Glutamatergic neuron (in vitro differentiated cells): ENCODE data around the gene RBM33. TPM values are rescaled to one million over a fixed set of nuclear protein-coding genes. Genes with fewer than 3 reads are reported as not detected.

Experiments
- DNase-seq: peaks from one replicate; pipeline ENCODE4 v3.0.0; 2022
- H3K27ac Mint-ChIP-seq: one replicate; pipeline ENCODE4 v1.8.0; 2020; ENCODE audit warnings: mild to moderate bottlenecking, mixed read lengths, inconsistent platforms; ENCODE audit not compliant: unreplicated experiment
- H3K27me3 Mint-ChIP-seq: one replicate; pipeline ENCODE4 v1.8.0; 2020; ENCODE audit warnings: mild to moderate bottlenecking, moderate library complexity, mixed read lengths, inconsistent platforms; ENCODE audit not compliant: unreplicated experiment
- H3K36me3 Mint-ChIP-seq: one replicate; pipeline ENCODE4 v1.8.0; 2020; ENCODE audit warnings: mild to moderate bottlenecking, mixed read lengths, inconsistent platforms; ENCODE audit not compliant: unreplicated experiment
- H3K4me1 Mint-ChIP-seq: one replicate; pipeline ENCODE4 v1.8.0; 2020; ENCODE audit warnings: mild to moderate bottlenecking, low read depth, mixed read lengths, inconsistent platforms; ENCODE audit not compliant: unreplicated experiment
- H3K4me3 Mint-ChIP-seq: one replicate; pipeline ENCODE4 v1.8.0; 2020; ENCODE audit warnings: mild to moderate bottlenecking, mixed read lengths, inconsistent platforms; ENCODE audit not compliant: unreplicated experiment
- H3K9me3 Mint-ChIP-seq: one replicate; pipeline ENCODE4 v1.8.0; 2020; ENCODE audit warnings: mild to moderate bottlenecking, moderate library complexity, mixed read lengths, inconsistent platforms; ENCODE audit not compliant: unreplicated experiment
- CTCF ChIP-seq: fragments of 200-600 bp; sonication (generic); IDR thresholded peaks from one replicate; pipeline ENCODE4 v1.5.0; 2021; ENCODE audit not compliant: partially characterized antibody, unreplicated experiment
- total RNA-seq: library from RNA; stranded (reverse); fragmentation: NEBNext Ultra II Directional; extraction: Animal tissue kit (Norgen Biotek cat#: 25700); gene quantifications from one replicate; pipeline ENCODE4 v1.2.1, GENCODE V29; 2021; ENCODE audit not compliant: unreplicated experiment

The RBM33 gene
- total RNA-seq, 1 donor from 2014 or later: 67.5 TPM

- H3K4me3 Mint-ChIP-seq: no peak overlapping the region
- H3K4me1 Mint-ChIP-seq: no peaks in the 10 kb centered on the region
- no peaks in the 10 kb centered on the region for H3K9me3 Mint-ChIP-seq
- H3K27me3 Mint-ChIP-seq: peaks cover under 1% of the 10 kb centered on the region
- no peak for TF ChIP-seq CTCF
- no peak overlapping the region for H3K27ac Mint-ChIP-seq
- H3K36me3 Mint-ChIP-seq: no peaks in the 10 kb centered on the region
- no peak for DNase-seq
These were observed 18.9 kb upstream of the RBM33 start for GRCh38 chr7:155625557-155625956.

- H3K27ac Mint-ChIP-seq: no peak overlapping the region
- peaks cover 3% of the 10 kb centered on the region for H3K9me3 Mint-ChIP-seq
- H3K4me3 Mint-ChIP-seq: no peak overlapping the region
- no peak for DNase-seq
- peaks cover 15% of the 10 kb centered on the region for H3K36me3 Mint-ChIP-seq
- no peaks in the 10 kb centered on the region for H3K4me1 Mint-ChIP-seq
- TF ChIP-seq CTCF: no peak
- no peaks in the 10 kb centered on the region for H3K27me3 Mint-ChIP-seq
These were observed 15.3 kb upstream of the RBM33 start for GRCh38 chr7:155629171-155629570.

GRCh38 chr7:155631155-155631554 lies 13.3 kb upstream of the RBM33 start:
- Mint-ChIP-seq H3K4me1 (no peaks in the 10 kb centered on the region), H3K27ac (no peak overlapping the region), H3K4me3 (no peak overlapping the region), H3K9me3 (peaks cover 3% of the 10 kb centered on the region), H3K27me3 (no peaks in the 10 kb centered on the region), H3K36me3 (peaks cover 22% of the 10 kb centered on the region)
- peak; percentile 19 for TF ChIP-seq CTCF
- DNase-seq: no peak

- H3K36me3 Mint-ChIP-seq: peaks cover 56% of the 10 kb centered on the region
- peaks cover 13% of the 10 kb centered on the region for H3K9me3 Mint-ChIP-seq
- TF ChIP-seq CTCF: no peak
- H3K27me3 Mint-ChIP-seq: no peaks in the 10 kb centered on the region
- no peak overlapping the region for H3K27ac Mint-ChIP-seq
- H3K4me3 Mint-ChIP-seq: no peak overlapping the region
- DNase-seq: no peak
- no peaks in the 10 kb centered on the region for H3K4me1 Mint-ChIP-seq
These were observed 8.6 kb upstream of the RBM33 start for GRCh38 chr7:155635817-155636216.

- Mint-ChIP-seq H3K4me3 (no peak overlapping the region), H3K27me3 (no peaks in the 10 kb centered on the region), H3K9me3 (peaks cover 13% of the 10 kb centered on the region), H3K4me1 (no peaks in the 10 kb centered on the region), H3K27ac (no peak overlapping the region), H3K36me3 (peaks cover 60% of the 10 kb centered on the region)
- no peak for DNase-seq
- TF ChIP-seq CTCF: no peak
These were observed 7.3 kb upstream of the RBM33 start for GRCh38 chr7:155637155-155637554.
